Measurements from ENCODE around the gene LBHD2. TPM values are rescaled to one million over a fixed set of nuclear protein-coding genes. Genes with fewer than 3 reads are reported as not detected.
A peak's percentile ranks its signal among the peaks of the same experiment; 100 is the strongest.
"Not testable (repeated sequence)": the region's sequence is repeated elsewhere in the genome, so short reads cannot be mapped to it uniquely, and the experiment has no call there.

The LBHD2 gene
- total and polyA plus RNA-seq, 7 donors, result 0.17 TPM; not detected in 6

- no peak for DNase-seq
- TF ChIP-seq, protein P1, sequence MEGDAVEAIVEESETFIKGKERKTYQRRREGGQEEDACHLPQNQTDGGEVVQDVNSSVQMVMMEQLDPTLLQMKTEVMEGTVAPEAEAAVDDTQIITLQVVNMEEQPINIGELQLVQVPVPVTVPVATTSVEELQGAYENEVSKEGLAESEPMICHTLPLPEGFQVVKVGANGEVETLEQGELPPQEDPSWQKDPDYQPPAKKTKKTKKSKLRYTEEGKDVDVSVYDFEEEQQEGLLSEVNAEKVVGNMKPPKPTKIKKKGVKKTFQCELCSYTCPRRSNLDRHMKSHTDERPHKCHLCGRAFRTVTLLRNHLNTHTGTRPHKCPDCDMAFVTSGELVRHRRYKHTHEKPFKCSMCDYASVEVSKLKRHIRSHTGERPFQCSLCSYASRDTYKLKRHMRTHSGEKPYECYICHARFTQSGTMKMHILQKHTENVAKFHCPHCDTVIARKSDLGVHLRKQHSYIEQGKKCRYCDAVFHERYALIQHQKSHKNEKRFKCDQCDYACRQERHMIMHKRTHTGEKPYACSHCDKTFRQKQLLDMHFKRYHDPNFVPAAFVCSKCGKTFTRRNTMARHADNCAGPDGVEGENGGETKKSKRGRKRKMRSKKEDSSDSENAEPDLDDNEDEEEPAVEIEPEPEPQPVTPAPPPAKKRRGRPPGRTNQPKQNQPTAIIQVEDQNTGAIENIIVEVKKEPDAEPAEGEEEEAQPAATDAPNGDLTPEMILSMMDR (IDR thresholded peaks at IDR 0.05), result no peak
- no peak for TF ChIP-seq POLR2A (IDR thresholded peaks at IDR 0.05)
- TF ChIP-seq EP300 (IDR thresholded peaks at IDR 0.05), result no peak
- no peak for TF ChIP-seq POLR2AphosphoS5 (IDR thresholded peaks at IDR 0.05)
- H3K9me3 ChIP-seq, result no peaks in the 10 kb centered on the region
- no peaks in the 10 kb centered on the region for H3K36me3 ChIP-seq
- H3K27ac ChIP-seq, result no peak overlapping the region
- no peak overlapping the region for H3K4me3 ChIP-seq
- WGBS, 2 donors, result 73 to 91% methylated on average over 13 of the region's 13 CpGs
- H3K4me1 ChIP-seq, result peaks cover 0 to 32% (median 25%) of the 10 kb centered on the region in 4 donors
- H3K27me3 ChIP-seq, result peaks cover 0 to 20% (median 0%) of the 10 kb centered on the region in 3 donors
- intact Hi-C loops (cut with DNase I), result no loop called here
Measured at GRCh38 chr14:103113774-103114173, 29.8 kb downstream of the LBHD2 start.

DNA sequence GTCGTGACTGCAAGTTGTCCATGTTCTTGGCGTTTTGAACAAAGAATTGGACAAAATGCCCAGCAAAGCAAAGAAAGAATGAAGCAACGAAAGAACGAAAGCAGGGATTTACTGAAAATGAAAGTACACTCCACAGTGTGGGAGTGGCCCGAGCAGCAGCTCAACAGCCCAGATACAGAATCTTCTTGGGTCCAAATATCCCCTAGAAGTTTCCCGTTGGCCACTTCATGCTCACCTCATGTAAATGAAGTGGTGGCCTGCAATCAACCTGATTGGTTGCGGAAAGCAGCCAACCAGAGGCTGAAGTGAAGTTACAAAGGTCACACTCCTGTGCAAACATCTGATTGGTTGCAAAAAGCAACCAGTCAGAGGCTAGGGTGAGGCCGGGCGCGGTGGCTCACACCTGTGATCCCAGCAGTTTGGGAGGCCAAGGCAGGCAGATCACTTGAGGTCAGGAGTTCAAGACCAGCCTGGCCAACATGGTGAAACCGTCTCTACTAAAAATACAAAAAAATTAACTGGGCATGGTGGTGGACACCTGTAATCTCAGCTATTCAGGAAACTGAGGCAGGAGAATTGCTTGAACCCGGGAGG, 31.2 kb downstream of the LBHD2 start:
- H3K9me3 ChIP-seq; intact Hi-C loops (cut with DNase I); DNase-seq; H3K36me3 ChIP-seq: not testable (repeated sequence)
- Histone ChIP-seq H3K4me1 (peaks cover 0 to 25% (median 18%) of the 10 kb centered on the region in 4 donors), H3K4me3 (peak overlapping the region in 2 of 4 donors; percentile 6 to 7), H3K27ac (peak overlapping the region; percentile 32 to 59 (median 48)), H3K27me3 (peaks cover 0 to 14% (median 0%) of the 10 kb centered on the region in 3 donors)
- 18 to 50% methylated on average over 12 of the region's 12 CpGs for WGBS, 2 donors

GRCh38 chr14:103115845-103116572, 32.0 kb downstream of the LBHD2 start:
- intact Hi-C loops (cut with DNase I), result no loop called here
- no peak overlapping the region for H3K4me3 ChIP-seq
- peaks cover 0 to 17% (median 14%) of the 10 kb centered on the region in 4 donors for H3K4me1 ChIP-seq
- 89 to 90% methylated on average over 10 of the region's 10 CpGs for WGBS, 2 donors
- no peaks in the 10 kb centered on the region for H3K36me3 ChIP-seq
- TF ChIP-seq POLR2AphosphoS5 (IDR thresholded peaks at IDR 0.05) (no peak), POLR2A (IDR thresholded peaks at IDR 0.05) (no peak), EP300 (IDR thresholded peaks at IDR 0.05) (no peak)
- TF ChIP-seq, protein P1 (IDR thresholded peaks at IDR 0.05), result no peak
- DNase-seq, result no peak
- no peaks in the 10 kb centered on the region for H3K9me3 ChIP-seq
- H3K27me3 ChIP-seq, result peaks cover 0 to 6% (median 0%) of the 10 kb centered on the region in 3 donors
- H3K27ac ChIP-seq, result peak overlapping the region in 1 of 4 donors; percentile 59

GRCh38 chr14:103116636-103117035, 32.6 kb downstream of the LBHD2 start:
- intact Hi-C loops (cut with DNase I), result no loop called here
- DNase-seq, result no peak
- peaks cover 0 to 17% (median 16%) of the 10 kb centered on the region in 4 donors for H3K4me1 ChIP-seq

GRCh38 chr14:103117499-103117898, 33.5 kb downstream of the LBHD2 start:
- peaks cover 0 to 12% (median 0%) of the 10 kb centered on the region in 3 donors for H3K27me3 ChIP-seq
- peaks cover 0 to 26% (median 22%) of the 10 kb centered on the region in 4 donors for H3K4me1 ChIP-seq
- DNase-seq; H3K4me3 ChIP-seq; H3K9me3 ChIP-seq; H3K36me3 ChIP-seq; H3K27ac ChIP-seq; intact Hi-C loops (cut with DNase I): not testable (repeated sequence)
- 92 to 94% methylated on average over 7 of the region's 7 CpGs for WGBS, 2 donors

More at GRCh38 chr14:103116636-103117035, 32.6 kb downstream of the LBHD2 start:
- 49 to 73% methylated on average over 17 of the region's 17 CpGs for WGBS, 2 donors
- Histone ChIP-seq H3K4me3 (no peak overlapping the region), H3K36me3 (no peaks in the 10 kb centered on the region), H3K27ac (no peak overlapping the region), H3K9me3 (no peaks in the 10 kb centered on the region), H3K27me3 (peaks cover 0 to 5% (median 0%) of the 10 kb centered on the region in 3 donors)
- no peak for TF ChIP-seq POLR2A (IDR thresholded peaks at IDR 0.05)
- TF ChIP-seq, protein P1 (IDR thresholded peaks at IDR 0.05), result no peak
- no peak for TF ChIP-seq EP300 (IDR thresholded peaks at IDR 0.05)
- no peak for TF ChIP-seq POLR2AphosphoS5 (IDR thresholded peaks at IDR 0.05)
